Measurements from ENCODE around the gene LRP2BP. TPM values are rescaled to one million over a fixed set of nuclear protein-coding genes. Genes with fewer than 3 reads are reported as not detected.
"Not testable (repeated sequence)": the region's sequence is repeated elsewhere in the genome, so short reads cannot be mapped to it uniquely, and the experiment has no call there.

Gene LRP2BP
- total RNA-seq, 4 donors from 2014 or later: 0.55 to 1.5 (median 1.2) TPM

DNA sequence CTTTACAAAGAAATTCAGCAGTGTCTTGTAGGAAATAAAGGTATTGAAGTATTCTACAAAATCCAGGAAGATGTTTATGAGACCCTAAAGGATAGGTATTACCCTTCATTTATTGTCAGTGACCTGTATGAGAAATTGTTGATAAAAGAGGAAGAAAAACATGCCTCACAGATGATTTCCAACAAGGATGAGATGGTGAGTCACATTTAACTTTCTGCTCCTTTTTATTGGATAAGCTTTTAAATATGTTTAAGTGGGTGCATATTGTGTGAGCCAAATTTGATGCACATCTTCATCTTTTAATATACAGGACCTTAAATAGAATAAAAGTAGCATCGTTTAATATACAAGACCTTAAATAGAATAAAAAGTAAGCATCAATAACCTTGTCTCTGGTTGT lies 72.1 kb downstream of the LRP2BP start:
- TF ChIP-seq POLR2A (IDR thresholded peaks at IDR 0.05): no peak
- TF ChIP-seq, protein P1, sequence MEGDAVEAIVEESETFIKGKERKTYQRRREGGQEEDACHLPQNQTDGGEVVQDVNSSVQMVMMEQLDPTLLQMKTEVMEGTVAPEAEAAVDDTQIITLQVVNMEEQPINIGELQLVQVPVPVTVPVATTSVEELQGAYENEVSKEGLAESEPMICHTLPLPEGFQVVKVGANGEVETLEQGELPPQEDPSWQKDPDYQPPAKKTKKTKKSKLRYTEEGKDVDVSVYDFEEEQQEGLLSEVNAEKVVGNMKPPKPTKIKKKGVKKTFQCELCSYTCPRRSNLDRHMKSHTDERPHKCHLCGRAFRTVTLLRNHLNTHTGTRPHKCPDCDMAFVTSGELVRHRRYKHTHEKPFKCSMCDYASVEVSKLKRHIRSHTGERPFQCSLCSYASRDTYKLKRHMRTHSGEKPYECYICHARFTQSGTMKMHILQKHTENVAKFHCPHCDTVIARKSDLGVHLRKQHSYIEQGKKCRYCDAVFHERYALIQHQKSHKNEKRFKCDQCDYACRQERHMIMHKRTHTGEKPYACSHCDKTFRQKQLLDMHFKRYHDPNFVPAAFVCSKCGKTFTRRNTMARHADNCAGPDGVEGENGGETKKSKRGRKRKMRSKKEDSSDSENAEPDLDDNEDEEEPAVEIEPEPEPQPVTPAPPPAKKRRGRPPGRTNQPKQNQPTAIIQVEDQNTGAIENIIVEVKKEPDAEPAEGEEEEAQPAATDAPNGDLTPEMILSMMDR (IDR thresholded peaks at IDR 0.05): no peak
- intact Hi-C loops (cut with DNase I; ENCODE audit: low total_unique reads): no loop called here
- H3K4me3 ChIP-seq (ENCODE audit: low read depth, poor library complexity, severe bottlenecking): no peak overlapping the region
- no peak for DNase-seq (ENCODE audit: low spot score in 2 of 2)
- 91 to 97% methylated on average over 1 of the region's 1 CpG for WGBS, 2 donors

DNA sequence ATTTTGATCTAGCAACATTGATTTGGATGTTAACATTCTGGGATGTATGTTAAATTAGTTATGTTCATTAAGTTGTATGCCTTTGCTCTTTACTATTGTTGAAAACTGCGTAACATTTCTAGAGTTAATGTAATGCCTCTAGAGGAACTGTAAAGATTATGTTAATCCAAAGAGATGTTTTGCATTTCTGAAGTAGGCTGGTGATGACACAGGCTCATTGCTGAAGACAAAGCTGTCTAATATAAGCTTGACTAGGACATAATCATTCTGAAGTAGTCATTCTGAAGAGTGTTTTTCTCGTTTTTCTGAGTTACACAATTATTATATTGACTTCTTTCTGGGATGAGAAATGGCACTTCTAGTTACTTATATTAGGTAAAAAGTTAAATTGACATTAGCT lies 72.9 kb downstream of the LRP2BP start:
- 79 to 83% methylated on average over 2 of the region's 2 CpGs for WGBS, 2 donors
- H3K4me3 ChIP-seq (ENCODE audit: low read depth, poor library complexity, severe bottlenecking): no peak overlapping the region
- TF ChIP-seq POLR2A (IDR thresholded peaks at IDR 0.05): no peak
- TF ChIP-seq, protein P1 (IDR thresholded peaks at IDR 0.05): no peak
- intact Hi-C loops (cut with DNase I; ENCODE audit: low total_unique reads): no loop called here
- DNase-seq (ENCODE audit: low spot score in 2 of 2): no peak

DNA sequence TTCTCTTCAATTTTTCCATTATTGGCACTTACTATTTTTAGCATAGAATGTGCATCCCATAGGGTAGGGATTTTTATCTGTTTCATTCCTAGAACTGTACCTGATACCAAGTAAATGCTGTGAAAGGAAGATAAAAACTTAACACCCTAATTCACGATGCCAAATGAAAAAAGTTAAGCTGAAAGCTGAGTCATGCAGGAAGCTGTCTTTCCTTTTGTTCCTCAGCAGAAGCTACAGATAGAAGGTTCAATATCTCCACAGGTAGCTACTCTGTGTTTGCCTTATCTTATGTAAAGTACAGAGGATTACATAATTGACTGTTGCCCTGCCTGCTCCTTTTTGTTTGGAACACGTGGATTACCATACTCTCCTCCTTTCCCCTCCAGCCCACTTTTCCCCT lies 77.0 kb downstream of the LRP2BP start:
- no peak overlapping the region for H3K4me3 ChIP-seq (ENCODE audit: low read depth, poor library complexity, severe bottlenecking)
- TF ChIP-seq, protein P1 (IDR thresholded peaks at IDR 0.05): no peak
- TF ChIP-seq POLR2A (IDR thresholded peaks at IDR 0.05): no peak
- intact Hi-C loops (cut with DNase I; ENCODE audit: low total_unique reads): no loop called here
- no peak for DNase-seq (ENCODE audit: low spot score in 2 of 2)
- WGBS, 2 donors: 42 to 43% methylated on average over 2 of the region's 2 CpGs

DNA sequence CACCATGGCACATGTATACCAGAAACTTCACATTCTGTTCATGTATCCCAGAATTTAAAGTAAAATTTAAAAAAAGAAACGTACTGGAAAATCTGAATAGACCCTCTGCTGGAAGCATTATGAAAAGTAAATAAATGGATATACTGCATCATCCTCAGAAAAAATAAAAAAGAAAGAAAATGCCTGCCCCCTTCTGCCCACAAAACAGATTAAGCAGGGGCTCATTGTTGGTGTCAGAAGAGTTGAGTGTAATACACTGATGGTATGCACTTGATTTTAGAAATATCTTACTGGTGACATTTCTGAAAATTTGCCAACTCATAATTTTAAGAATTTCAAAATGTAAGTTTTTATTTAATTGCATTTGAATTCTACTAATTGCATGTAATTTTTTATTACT lies 77.8 kb downstream of the LRP2BP start:
- H3K4me3 ChIP-seq (ENCODE audit: low read depth, poor library complexity, severe bottlenecking): no peak overlapping the region
- intact Hi-C loops (cut with DNase I; ENCODE audit: low total_unique reads): no loop called here
- WGBS, 2 donors: 86 to 92% methylated on average over 1 of the region's 1 CpG
- DNase-seq (ENCODE audit: low spot score in 2 of 2): no peak
- TF ChIP-seq, protein P1 (IDR thresholded peaks at IDR 0.05): no peak
- TF ChIP-seq POLR2A (IDR thresholded peaks at IDR 0.05): no peak

DNA sequence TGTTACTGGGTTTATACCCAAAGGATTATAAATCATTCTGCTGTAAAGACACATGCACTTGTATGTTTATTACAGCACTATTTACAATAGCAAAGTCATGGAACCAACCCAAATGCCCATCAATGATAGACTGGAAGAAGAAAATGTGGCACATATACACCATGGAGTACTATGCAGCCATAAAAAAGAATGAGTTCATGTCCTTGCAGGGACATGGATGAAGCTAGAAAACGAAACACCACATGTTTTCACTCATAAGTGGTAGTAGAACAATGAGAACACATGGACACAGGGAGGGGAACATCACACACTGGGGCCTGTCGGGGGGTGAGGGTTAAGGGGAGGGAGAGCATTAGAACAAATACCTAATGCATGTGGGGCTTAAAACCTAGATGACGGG lies 78.3 kb downstream of the LRP2BP start:
- 76 to 94% methylated on average over 3 of the region's 3 CpGs for WGBS, 2 donors
- intact Hi-C loops (cut with DNase I; ENCODE audit: low total_unique reads): not testable (repeated sequence)

More for the DNA sequence above, 78.3 kb downstream of the LRP2BP start:
- H3K4me3 ChIP-seq (ENCODE audit: low read depth, poor library complexity, severe bottlenecking); DNase-seq (ENCODE audit: low spot score in 2 of 2): not testable (repeated sequence)

Other genes with a start within 250 kb of the LRP2BP start
- 10 to 100 TPM; 20.0 to 28.3 (median 26.0) TPM for gene CFAP97, start 191.9 kb downstream of the LRP2BP start, total RNA-seq
- gene SNX25, start 186.3 kb downstream of the LRP2BP start, total RNA-seq: 10 to 100 TPM; 13.4 to 18.3 (median 15.6) TPM
- gene ANKRD37, start 917 bp upstream of the LRP2BP start, total RNA-seq: 10 to 100 TPM; 16.1 to 30.8 (median 22.1) TPM
- 10 to 100 TPM; 24.6 to 53.5 (median 32.4) TPM for gene UFSP2, start 30.0 kb upstream of the LRP2BP start, total RNA-seq
- under 1 TPM in 3 of 4 donors, not detected in 1; 0.08 to 0.75 (median 0.61) TPM for gene CCDC110, start 75.8 kb upstream of the LRP2BP start, total RNA-seq
- 10 to 100 TPM; 10.7 to 25.2 (median 21.2) TPM for gene PDLIM3, start 139.6 kb upstream of the LRP2BP start, total RNA-seq

All from lower leg skin (tissue), 4 donors.